ENCODE results near the gene LRMDA. TPM values are rescaled to one million over a fixed set of nuclear protein-coding genes. Genes with fewer than 3 reads are reported as not detected.

LRMDA gene
- total and polyA plus RNA-seq, 2 donors (not counting 1 experiment from before 2014, with no cell fraction given) = 0.12 TPM; not detected in 1

GRCh38 chr10:76017733-76018433 lies 586.5 kb downstream of the LRMDA start:
- TF ChIP-seq, protein P1, sequence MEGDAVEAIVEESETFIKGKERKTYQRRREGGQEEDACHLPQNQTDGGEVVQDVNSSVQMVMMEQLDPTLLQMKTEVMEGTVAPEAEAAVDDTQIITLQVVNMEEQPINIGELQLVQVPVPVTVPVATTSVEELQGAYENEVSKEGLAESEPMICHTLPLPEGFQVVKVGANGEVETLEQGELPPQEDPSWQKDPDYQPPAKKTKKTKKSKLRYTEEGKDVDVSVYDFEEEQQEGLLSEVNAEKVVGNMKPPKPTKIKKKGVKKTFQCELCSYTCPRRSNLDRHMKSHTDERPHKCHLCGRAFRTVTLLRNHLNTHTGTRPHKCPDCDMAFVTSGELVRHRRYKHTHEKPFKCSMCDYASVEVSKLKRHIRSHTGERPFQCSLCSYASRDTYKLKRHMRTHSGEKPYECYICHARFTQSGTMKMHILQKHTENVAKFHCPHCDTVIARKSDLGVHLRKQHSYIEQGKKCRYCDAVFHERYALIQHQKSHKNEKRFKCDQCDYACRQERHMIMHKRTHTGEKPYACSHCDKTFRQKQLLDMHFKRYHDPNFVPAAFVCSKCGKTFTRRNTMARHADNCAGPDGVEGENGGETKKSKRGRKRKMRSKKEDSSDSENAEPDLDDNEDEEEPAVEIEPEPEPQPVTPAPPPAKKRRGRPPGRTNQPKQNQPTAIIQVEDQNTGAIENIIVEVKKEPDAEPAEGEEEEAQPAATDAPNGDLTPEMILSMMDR (IDR thresholded peaks at IDR 0.05) = no peak
- TF ChIP-seq EZH2 (IDR thresholded peaks at IDR 0.05; ENCODE audit: borderline replicate concordance, insufficient read depth, low read depth, low read length, poor library complexity, severe bottlenecking) = no peak
- Histone ChIP-seq H3K9me3 (ENCODE audit: control extremely low read depth in 1 of 3, control insufficient read depth in 2 of 3, insufficient read depth in 1 of 3, low read length in 2 of 3) (no peaks in the 10 kb centered on the region), H3K27ac (ENCODE audit: low read length in 2 of 2) (no peak overlapping the region), H4K20me1 (ENCODE audit: control insufficient read depth, insufficient read depth, low read length, poor library complexity, severe bottlenecking) (no peaks in the 10 kb centered on the region), H3K4me3 (ENCODE audit: control extremely low read depth in 1 of 5, extremely low read depth in 1 of 5, insufficient read depth in 1 of 5, low read depth in 2 of 5, low read length in 4 of 5) (no peak overlapping the region), H3K36me3 (replicated peaks in 1 of 2; ENCODE audit: control extremely low read depth in 1 of 2, control insufficient read depth in 1 of 2, extremely low read depth in 1 of 2, insufficient read depth in 2 of 2, low read length in 1 of 2) (no peaks in the 10 kb centered on the region), H2AFZ (ENCODE audit: insufficient read depth, low read depth, low read length, poor library complexity, severe bottlenecking) (no peak overlapping the region), H3K4me1 (ENCODE audit: control insufficient read depth in 2 of 2, insufficient read depth in 2 of 2, low read length in 2 of 2) (no peaks in the 10 kb centered on the region), H3K4me2 (replicated peaks; ENCODE audit: low read depth, low read length, poor library complexity, severe bottlenecking) (no peak overlapping the region), H3K27me3 (replicated peaks in 1 of 4; ENCODE audit: control extremely low read depth in 1 of 4, control insufficient read depth in 3 of 4, insufficient read depth in 4 of 4, low read length in 3 of 4) (no peaks in the 10 kb centered on the region), H3K9ac (ENCODE audit: low read length) (no peak overlapping the region), H3K79me2 (ENCODE audit: control insufficient read depth, insufficient read depth, low read length) (no peaks in the 10 kb centered on the region)
- ChIA-PET POLR2A (no interaction called here), CTCF (no interaction called here)
- Mint-ChIP-seq H3K27me3 (no peaks in the 10 kb centered on the region), H3K4me1 (no peaks in the 10 kb centered on the region), H3K4me3 (no peak overlapping the region), H3K9me3 (ENCODE audit: insufficient read depth) (no peaks in the 10 kb centered on the region), H3K27ac (no peak overlapping the region)
- DNase-seq (no peak), ATAC-seq (ENCODE audit: low read depth) (no peak)
- 91% methylated on average over 6 of the region's 6 CpGs for WGBS (ENCODE audit: insufficient coverage)
- intact Hi-C loops (cut with micrococcal nuclease) = no loop called here

DNA sequence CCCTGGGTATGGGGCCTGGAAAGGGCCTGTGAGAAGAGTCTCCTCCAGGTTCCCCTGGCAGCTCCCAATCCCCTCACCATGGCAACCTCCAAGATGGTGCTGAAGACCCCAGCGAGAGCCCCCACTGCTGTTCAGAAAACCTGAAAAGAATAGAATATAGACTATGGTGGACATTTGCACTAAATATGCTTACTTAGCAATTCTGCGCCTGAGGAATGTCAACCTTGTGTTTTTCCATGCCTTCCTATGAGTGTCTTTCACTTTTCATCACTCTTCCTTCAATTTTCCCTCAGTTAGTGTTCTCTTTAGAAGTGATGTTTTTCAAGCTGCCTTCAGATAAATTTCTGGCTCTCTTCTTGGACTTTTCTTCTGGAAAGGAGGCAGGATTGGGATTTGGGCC lies 589.2 kb downstream of the LRMDA start:
- intact Hi-C loops (cut with micrococcal nuclease) = no loop called here

More for the DNA sequence above, 589.2 kb downstream of the LRMDA start:
- no peaks in the 10 kb centered on the region for H4K20me1 ChIP-seq (ENCODE audit: control insufficient read depth, insufficient read depth, low read length, poor library complexity, severe bottlenecking)
- Mint-ChIP-seq H3K4me3 (no peak overlapping the region), H3K27ac (no peak overlapping the region), H3K9me3 (ENCODE audit: insufficient read depth) (no peaks in the 10 kb centered on the region), H3K27me3 (no peaks in the 10 kb centered on the region), H3K4me1 (no peaks in the 10 kb centered on the region)
- no peaks in the 10 kb centered on the region for H3K79me2 ChIP-seq (ENCODE audit: control insufficient read depth, insufficient read depth, low read length)
- ChIA-PET CTCF (no interaction called here), POLR2A (no interaction called here)
- H3K9ac ChIP-seq (ENCODE audit: low read length) = no peak overlapping the region
- ATAC-seq (ENCODE audit: low read depth) (no peak), DNase-seq (no peak)
- H3K27ac ChIP-seq (ENCODE audit: low read length in 2 of 2) = no peak overlapping the region
- no peak overlapping the region for H2AFZ ChIP-seq (ENCODE audit: insufficient read depth, low read depth, low read length, poor library complexity, severe bottlenecking)
- H3K36me3 ChIP-seq (replicated peaks in 1 of 2; ENCODE audit: control extremely low read depth in 1 of 2, control insufficient read depth in 1 of 2, extremely low read depth in 1 of 2, insufficient read depth in 2 of 2, low read length in 1 of 2) = no peaks in the 10 kb centered on the region
- no peaks in the 10 kb centered on the region for H3K27me3 ChIP-seq (replicated peaks in 1 of 4; ENCODE audit: control extremely low read depth in 1 of 4, control insufficient read depth in 3 of 4, insufficient read depth in 4 of 4, low read length in 3 of 4)
- WGBS (ENCODE audit: insufficient coverage) = no CpG with 5 or more reads among the region's 2 CpGs
- TF ChIP-seq, protein P1 (IDR thresholded peaks at IDR 0.05) = no peak
- no peak for TF ChIP-seq EZH2 (IDR thresholded peaks at IDR 0.05; ENCODE audit: borderline replicate concordance, insufficient read depth, low read depth, low read length, poor library complexity, severe bottlenecking)
- no peaks in the 10 kb centered on the region for H3K9me3 ChIP-seq (ENCODE audit: control extremely low read depth in 1 of 3, control insufficient read depth in 2 of 3, insufficient read depth in 1 of 3, low read length in 2 of 3)
- H3K4me1 ChIP-seq (ENCODE audit: control insufficient read depth in 2 of 2, insufficient read depth in 2 of 2, low read length in 2 of 2) = no peaks in the 10 kb centered on the region
- H3K4me3 ChIP-seq (ENCODE audit: control extremely low read depth in 1 of 5, extremely low read depth in 1 of 5, insufficient read depth in 1 of 5, low read depth in 2 of 5, low read length in 4 of 5) = no peak overlapping the region
- H3K4me2 ChIP-seq (replicated peaks; ENCODE audit: low read depth, low read length, poor library complexity, severe bottlenecking) = no peak overlapping the region
